Neural progenitor cell (in vitro differentiated cells): ENCODE data around the gene RAMP3.

Source experiments
- CTCF ChIP-seq: fragments of 200-600 bp; sonication (generic); IDR thresholded peaks from 2 replicates; pipeline ENCODE4 v1.5.1; 2017; ENCODE audit warnings: antibody characterized with exemption, mild to moderate bottlenecking
- EZH2 ChIP-seq: fragments of 200-600 bp; sonication (generic); IDR thresholded peaks from 2 replicates; pipeline ENCODE4 v1.6.1; 2017; ENCODE audit warnings: antibody characterized with exemption, mild to moderate bottlenecking, moderate library complexity

- TF ChIP-seq EZH2 (no peak), CTCF (no peak)
Measured at GRCh38 chr7:45203936-45204445, 46.4 kb downstream of the RAMP3 start.
